GM19463 (cell line): Measurements from ENCODE around the gene OR52E1.
"Not testable (repeated sequence)": the region's sequence is repeated elsewhere in the genome, so short reads cannot be mapped to it uniquely, and the experiment has no call there.

Experiments
- ATAC-seq: cut with Tn5 transposase; IDR thresholded peaks from one replicate; pipeline ENCODE4 v1.9.1; 2021; ENCODE audit warnings: mild to moderate bottlenecking, moderate library complexity; ENCODE audit not compliant: unreplicated experiment

OR52E1 gene

GRCh38 chr11:5069272-5069671, at the start of gene OR52E1:
TSS of gene OR52E1 (plus strand) at chr11:5069572.
- no peak for ATAC-seq

- no peak for ATAC-seq
These were observed 47.4 kb upstream of the OR52E1 start for GRCh38 chr11:5021996-5022395.

- no peak for ATAC-seq
These were observed 32.7 kb upstream of the OR52E1 start for GRCh38 chr11:5036669-5037068.

GRCh38 chr11:5037926-5038325, 31.4 kb upstream of the OR52E1 start:
- ATAC-seq, result no peak

- ATAC-seq, result no peak
These were observed 31.0 kb upstream of the OR52E1 start for GRCh38 chr11:5038341-5038740.

- ATAC-seq, result no peak
These were observed 28.5 kb upstream of the OR52E1 start for GRCh38 chr11:5040876-5041275.

- ATAC-seq, result no peak
These were observed 27.3 kb upstream of the OR52E1 start for GRCh38 chr11:5042091-5042490.

- ATAC-seq, result no peak
These were observed 26.0 kb upstream of the OR52E1 start for GRCh38 chr11:5043380-5043779.

GRCh38 chr11:5046226-5046625, 23.1 kb upstream of the OR52E1 start, which contains the start of gene OR52J3:
TSS of gene OR52J3 (plus strand) at chr11:5046526. CDS start at chr11:5046526, 0 bp downstream.
- no peak for ATAC-seq

- ATAC-seq, result no peak
These were observed 22.5 kb upstream of the OR52E1 start for GRCh38 chr11:5046754-5047330.

GRCh38 chr11:5058679-5059078, 10.7 kb upstream of the OR52E1 start:
- ATAC-seq, result not testable (repeated sequence)

GRCh38 chr11:5059391-5059790, 10.0 kb upstream of the OR52E1 start, which contains the start of gene OR52E2:
TSS of gene OR52E2 (minus strand) at chr11:5059627. CDS start at chr11:5059627, 0 bp downstream.
- no peak for ATAC-seq

GRCh38 chr11:5065027-5065426, 4.3 kb upstream of the OR52E1 start:
- no peak for ATAC-seq

GRCh38 chr11:5071799-5072198, 2.4 kb downstream of the OR52E1 start:
- no peak for ATAC-seq

- ATAC-seq, result no peak
These were observed 12.0 kb downstream of the OR52E1 start for GRCh38 chr11:5081405-5081804.

- no peak for ATAC-seq
These were observed 14.2 kb downstream of the OR52E1 start for GRCh38 chr11:5083602-5084001.

GRCh38 chr11:5088556-5088955, 19.2 kb downstream of the OR52E1 start:
- ATAC-seq, result no peak

GRCh38 chr11:5090668-5091067, 21.3 kb downstream of the OR52E1 start:
- no peak for ATAC-seq

GRCh38 chr11:5092821-5093585, 23.6 kb downstream of the OR52E1 start:
- no peak for ATAC-seq

GRCh38 chr11:5096011-5096410, 26.6 kb downstream of the OR52E1 start:
- no peak for ATAC-seq

- no peak for ATAC-seq
These were observed 32.9 kb downstream of the OR52E1 start for GRCh38 chr11:5102246-5102645.

- ATAC-seq, result no peak
These were observed 33.7 kb downstream of the OR52E1 start for GRCh38 chr11:5103066-5103465.
